Naive B cell (primary cell): Measurements from ENCODE around the gene DCAKD. TPM values are rescaled to one million over a fixed set of nuclear protein-coding genes. Genes with fewer than 3 reads are reported as not detected.

Experiments used
- ATAC-seq, 2 donors: fragments of 150-1000 bp; cut with Tn5 transposase; 2 replicates each; pipeline ENCODE4 v1.10.0; 2021; ENCODE audit warnings: low read depth in 2 of 2, mild to moderate bottlenecking in 2 of 2, moderate library complexity in 2 of 2
- DNase-seq: peaks from one replicate; pipeline ENCODE4 v3.0.0; 2022
- H3K27ac Mint-ChIP-seq, 6 donors: one replicate each; pipeline ENCODE4 v1.8.0; 2020 to 2022; ENCODE audit warnings: mild to moderate bottlenecking in 6 of 6, mixed read lengths in 6 of 6, moderate library complexity in 5 of 6, inconsistent platforms in 2 of 6
- H3K27me3 Mint-ChIP-seq, 3 donors: one replicate each; pipeline ENCODE4 v1.8.0; 2021 to 2022; ENCODE audit warnings: mixed read lengths in 3 of 3, mild to moderate bottlenecking in 1 of 3
- H3K36me3 Mint-ChIP-seq, 2 donors: one replicate each; pipeline ENCODE4 v1.8.0; 2020 to 2022; ENCODE audit warnings: mixed read lengths in 2 of 2, inconsistent platforms in 1 of 2, mild to moderate bottlenecking in 1 of 2
- H3K4me1 Mint-ChIP-seq, 3 donors: one replicate each; pipeline ENCODE4 v1.8.0; 2020 to 2022; ENCODE audit warnings: mixed read lengths in 3 of 3, inconsistent platforms in 1 of 3, mild to moderate bottlenecking in 1 of 3, moderate library complexity in 1 of 3
- H3K4me3 Mint-ChIP-seq, 8 donors: one replicate each; pipeline ENCODE4 v1.8.0; 2020 to 2022; ENCODE audit warnings: mild to moderate bottlenecking in 8 of 8, mixed read lengths in 8 of 8, moderate library complexity in 8 of 8, inconsistent platforms in 2 of 8
- H3K9me3 Mint-ChIP-seq, 7 donors: one replicate each; pipeline ENCODE4 v1.8.0; 2020 to 2022; ENCODE audit warnings: mixed read lengths in 7 of 7, mild to moderate bottlenecking in 5 of 7, inconsistent platforms in 2 of 7, moderate library complexity in 1 of 7
- polyA plus RNA-seq, 6 donors: library from polyadenylated mRNA; unstranded; fragments of 300-500 nt; fragmentation: Illumina TruSeq; gene quantifications; one replicate each; pipeline ENCODE4 v1.2.3, GENCODE V29; 2021; ENCODE audit warnings: low read depth in 6 of 6

Gene DCAKD, protein sequence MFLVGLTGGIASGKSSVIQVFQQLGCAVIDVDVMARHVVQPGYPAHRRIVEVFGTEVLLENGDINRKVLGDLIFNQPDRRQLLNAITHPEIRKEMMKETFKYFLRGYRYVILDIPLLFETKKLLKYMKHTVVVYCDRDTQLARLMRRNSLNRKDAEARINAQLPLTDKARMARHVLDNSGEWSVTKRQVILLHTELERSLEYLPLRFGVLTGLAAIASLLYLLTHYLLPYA
- polyA plus RNA-seq, result 10 to 100 TPM in 4 of 6 donors, 1 to 10 TPM in 2; 3.1 to 15.5 (median 11.1) TPM

DNA sequence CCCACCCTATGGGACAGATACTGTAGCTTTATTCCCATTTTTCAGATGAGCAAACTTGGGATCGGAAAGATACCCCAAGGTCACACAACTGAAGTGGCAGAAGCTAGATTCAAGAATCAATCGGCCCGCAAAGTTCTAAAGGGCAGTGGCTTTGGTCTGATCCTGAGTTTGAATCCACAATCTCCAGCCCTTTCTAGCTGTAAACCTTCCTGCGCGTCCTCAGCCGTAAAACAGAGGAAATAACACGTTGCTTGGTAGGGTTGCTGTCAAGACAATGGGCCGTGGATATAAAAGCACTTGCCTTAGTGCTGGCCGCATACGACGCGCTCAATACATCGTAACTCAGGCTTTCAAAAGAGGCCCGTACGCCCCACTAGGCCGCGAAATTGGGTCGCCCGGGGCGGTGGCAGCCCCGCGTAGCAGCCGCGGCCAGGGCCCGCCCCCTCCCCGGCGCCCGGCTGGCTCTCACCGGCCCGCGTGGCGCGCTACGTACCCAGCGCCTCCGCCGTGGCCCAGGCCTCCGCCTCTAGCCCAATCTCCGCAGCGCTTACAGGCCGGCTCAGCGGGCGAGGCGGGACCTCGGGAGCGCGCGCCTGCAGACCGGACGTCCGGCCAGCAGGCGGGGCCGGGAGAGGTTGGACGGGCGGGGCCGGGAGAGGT, at the start of gene DCAKD:
DCAKD (minus strand) TSS at position 573 of the 660 bp plus-strand sequence. CDS start 16,747 bp downstream, outside the sequence.
- Mint-ChIP-seq H3K9me3 (no peaks in the 10 kb centered on the region), H3K4me3 (peak within 1 kb of the TSS; percentile 87 to 94 (median 89)), H3K4me1 (peaks cover 16 to 33% (median 24%) of the 10 kb centered on the region in 3 donors), H3K36me3 (no peaks in the 10 kb centered on the region), H3K27ac (peak within 1 kb of the TSS; percentile 88 to 97 (median 95)), H3K27me3 (no peaks in the 10 kb centered on the region)
- peak; percentile 92 for DNase-seq
- peak; percentile 98 for ATAC-seq

DNA sequence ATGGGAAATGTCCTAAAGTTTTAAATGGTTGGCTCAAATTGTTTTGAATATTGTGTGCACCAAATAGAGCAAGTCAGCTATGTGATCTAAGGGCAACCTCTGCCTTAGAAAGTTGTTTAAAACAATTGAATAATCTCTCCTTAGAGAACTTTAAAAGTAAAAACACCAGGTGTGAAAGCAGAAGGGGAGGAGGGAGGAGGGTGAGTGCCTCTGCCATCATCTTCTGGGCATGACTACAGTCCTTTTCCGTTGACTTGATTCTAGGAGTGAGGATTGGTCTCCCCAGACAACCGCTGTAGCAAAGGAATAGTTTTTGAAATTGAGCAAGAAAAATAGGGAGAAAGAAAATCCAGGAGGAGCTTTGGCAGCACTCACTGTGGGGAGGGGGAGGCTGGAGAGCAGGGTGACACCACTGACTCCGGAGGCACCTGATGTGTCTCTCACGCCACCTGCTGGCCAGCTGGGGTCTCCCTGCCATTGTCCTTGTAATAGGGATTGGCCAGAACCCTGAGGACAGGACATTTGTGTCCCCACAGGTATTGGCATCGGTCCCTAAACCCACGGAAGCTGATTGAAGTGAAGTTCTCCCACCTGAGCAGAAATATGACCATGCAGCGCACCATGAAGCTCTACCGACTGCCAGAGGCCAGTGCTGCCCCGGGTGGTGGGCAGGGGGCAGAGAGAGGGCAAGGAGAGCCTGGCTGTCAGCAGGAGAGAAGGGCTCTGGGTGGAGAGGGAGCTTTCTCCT, 47.6 kb upstream of the DCAKD start:
- Mint-ChIP-seq H3K4me1 (peaks cover 0 to 11% (median 5%) of the 10 kb centered on the region in 3 donors), H3K27me3 (no peaks in the 10 kb centered on the region), H3K27ac (peak overlapping the region in 3 of 6 donors; percentile 47 to 49 (median 47)), H3K36me3 (peaks cover 19 to 42% of the 10 kb centered on the region in 2 donors), H3K9me3 (no peaks in the 10 kb centered on the region), H3K4me3 (no peak overlapping the region)
- ATAC-seq, result peak; percentile 91 to 96
- DNase-seq, result peak; percentile 61

DNA sequence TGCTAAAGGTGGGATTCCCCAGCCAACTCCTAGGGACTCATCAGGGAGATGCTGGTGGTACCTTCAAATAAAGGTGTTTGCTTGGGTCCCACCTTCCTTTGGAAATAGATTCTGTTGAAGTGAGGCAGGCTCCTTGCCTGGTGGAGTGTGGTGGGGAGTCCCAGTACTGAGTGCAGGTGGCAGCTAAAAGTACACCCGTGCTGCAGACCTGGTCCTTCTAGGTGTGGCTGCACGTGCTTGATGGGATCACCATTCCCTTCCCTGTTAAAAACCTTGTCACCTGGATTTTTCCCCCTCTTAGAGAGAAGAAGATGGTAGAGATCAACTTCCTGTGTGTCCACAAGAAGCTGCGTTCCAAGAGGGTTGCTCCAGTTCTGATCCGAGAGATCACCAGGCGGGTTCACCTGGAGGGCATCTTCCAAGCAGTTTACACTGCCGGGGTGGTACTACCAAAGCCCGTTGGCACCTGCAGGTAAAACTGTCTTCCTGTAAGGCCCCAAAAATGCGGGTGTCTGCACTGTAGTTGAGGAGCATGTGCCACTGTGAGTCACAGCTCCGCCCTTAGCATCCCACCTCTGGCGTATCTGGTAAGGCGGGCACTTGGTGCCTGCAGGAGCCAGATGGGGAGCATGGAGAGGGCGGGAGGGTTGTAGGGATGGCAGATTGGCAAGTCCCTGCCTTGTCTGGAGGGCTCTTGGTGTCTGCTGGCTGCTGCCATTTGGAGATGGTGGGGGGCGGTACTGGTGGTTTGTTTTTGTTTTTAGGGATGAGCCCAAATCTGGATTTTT, 46.8 kb upstream of the DCAKD start:
- H3K4me3 Mint-ChIP-seq, result no peak overlapping the region
- peaks cover 0 to 11% (median 5%) of the 10 kb centered on the region in 3 donors for H3K4me1 Mint-ChIP-seq
- no peaks in the 10 kb centered on the region for H3K9me3 Mint-ChIP-seq
- DNase-seq, result no peak
- ATAC-seq, result no peak
- H3K36me3 Mint-ChIP-seq, result peaks cover 19 to 37% of the 10 kb centered on the region in 2 donors
- H3K27ac Mint-ChIP-seq, result peak overlapping the region in 2 of 6 donors; percentile 70 to 71
- no peaks in the 10 kb centered on the region for H3K27me3 Mint-ChIP-seq

DNA sequence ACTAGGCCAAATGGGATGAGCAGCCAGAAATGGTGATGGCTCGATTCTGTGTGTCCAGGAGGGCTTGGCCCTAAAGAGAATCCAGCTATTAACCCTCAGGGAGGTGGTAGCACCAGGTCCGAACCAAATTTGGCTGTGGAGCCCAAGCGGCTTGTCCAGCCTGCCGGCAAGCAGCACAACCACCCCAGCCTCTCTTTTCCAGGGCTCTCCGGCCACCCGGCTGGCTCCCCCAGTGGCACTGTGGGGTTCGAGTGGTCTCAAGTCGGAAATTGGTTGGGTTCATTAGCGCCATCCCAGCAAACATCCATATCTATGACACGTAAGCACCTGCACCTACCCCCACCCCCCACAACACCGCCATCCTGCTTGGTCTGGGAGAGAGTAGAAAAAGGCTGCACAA, 45.5 kb upstream of the DCAKD start:
- no peak for ATAC-seq
- Mint-ChIP-seq H3K4me3 (no peak overlapping the region), H3K27ac (peak overlapping the region in 1 of 6 donors; percentile 47), H3K27me3 (no peaks in the 10 kb centered on the region), H3K36me3 (peaks cover 21 to 28% of the 10 kb centered on the region in 2 donors), H3K4me1 (peaks cover 0 to 11% (median 5%) of the 10 kb centered on the region in 3 donors), H3K9me3 (no peaks in the 10 kb centered on the region)
- DNase-seq, result no peak

DNA sequence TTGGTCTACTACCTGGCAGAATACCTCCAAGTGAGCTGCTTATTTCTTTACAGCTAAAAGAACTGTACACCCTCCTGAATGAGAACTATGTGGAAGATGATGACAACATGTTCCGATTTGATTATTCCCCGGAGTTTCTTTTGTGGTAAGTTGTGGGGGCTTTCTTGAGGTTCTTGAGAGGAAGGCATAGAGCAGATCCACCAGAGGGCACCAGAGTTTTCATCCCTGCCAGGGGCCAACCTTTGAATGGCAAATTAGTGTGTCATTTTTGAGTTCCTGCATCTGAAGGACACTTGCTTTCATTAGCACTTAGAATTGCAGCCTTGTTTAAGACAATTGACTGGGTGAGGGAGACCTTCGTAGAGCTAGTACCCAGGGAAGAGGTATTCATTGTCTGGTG, 44.7 kb upstream of the DCAKD start:
- Mint-ChIP-seq H3K4me3 (no peak overlapping the region), H3K27me3 (no peaks in the 10 kb centered on the region), H3K36me3 (peaks cover 21 to 30% of the 10 kb centered on the region in 2 donors), H3K27ac (peak overlapping the region in 3 of 6 donors; percentile 24 to 93 (median 56)), H3K4me1 (peaks cover 0 to 11% (median 6%) of the 10 kb centered on the region in 3 donors), H3K9me3 (no peaks in the 10 kb centered on the region)
- DNase-seq (no peak), ATAC-seq (no peak)

DNA sequence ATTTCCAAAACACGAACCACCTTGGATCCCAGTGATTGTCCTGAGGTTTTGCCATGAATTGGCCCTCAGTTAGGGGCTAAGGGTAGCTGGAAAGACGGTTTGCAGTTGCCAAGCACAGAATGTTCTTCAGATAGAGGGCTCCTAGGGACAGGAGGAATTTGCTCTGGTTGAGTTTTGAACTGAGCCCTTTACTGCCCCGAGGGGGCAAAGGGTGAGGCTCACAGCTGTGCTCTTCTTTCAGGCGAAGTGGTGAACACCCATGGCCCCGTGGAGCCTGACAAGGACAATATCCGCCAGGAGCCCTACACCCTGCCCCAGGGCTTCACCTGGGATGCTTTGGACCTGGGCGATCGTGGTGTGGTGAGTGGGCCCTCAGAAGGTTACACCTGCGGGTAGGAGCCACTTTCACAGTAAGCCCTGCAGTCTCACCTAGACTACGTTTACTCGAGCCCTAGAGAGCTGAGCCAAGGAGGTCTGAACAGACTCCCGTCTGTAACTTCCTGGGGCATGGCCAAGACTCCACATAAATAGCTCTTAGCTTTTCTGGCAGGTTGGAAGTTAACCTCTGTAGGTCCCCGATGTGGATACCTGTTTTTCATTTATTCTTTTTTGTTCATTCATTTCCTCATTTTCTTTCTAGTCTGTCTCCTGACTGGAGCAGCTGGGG, 42.1 kb upstream of the DCAKD start:
- Mint-ChIP-seq H3K4me3 (no peak overlapping the region), H3K4me1 (peaks cover 0 to 8% (median 4%) of the 10 kb centered on the region in 3 donors), H3K9me3 (no peaks in the 10 kb centered on the region), H3K27ac (peak overlapping the region in 1 of 6 donors; percentile 65), H3K27me3 (no peaks in the 10 kb centered on the region), H3K36me3 (peaks cover 21 to 38% of the 10 kb centered on the region in 2 donors)
- no peak for DNase-seq
- ATAC-seq, result no peak

DNA sequence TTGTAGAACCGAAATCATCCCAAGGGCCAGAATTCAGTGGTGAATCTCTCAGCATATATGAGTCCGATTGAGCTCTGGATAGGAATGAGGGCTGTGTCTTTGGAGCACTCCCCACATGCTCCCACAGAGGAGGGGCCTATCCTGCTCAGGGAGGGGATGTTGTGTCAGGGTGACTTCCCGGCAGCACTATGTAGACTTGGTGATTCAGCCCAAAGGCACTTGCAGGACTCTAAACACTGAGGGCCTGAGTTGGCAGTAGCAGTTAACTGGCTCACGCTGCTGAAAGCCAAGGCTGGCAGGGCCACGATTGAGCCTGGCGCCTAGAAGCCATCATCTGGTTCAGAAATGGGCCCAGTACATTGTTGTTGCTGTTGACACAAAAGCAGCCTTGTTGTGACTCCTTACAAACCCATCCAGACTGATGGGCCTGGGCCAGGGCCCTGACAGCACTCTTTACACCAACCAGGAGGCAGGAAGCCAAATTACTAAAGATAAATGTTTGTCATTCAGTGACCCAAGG, 41.5 kb upstream of the DCAKD start:
- ATAC-seq (no peak), DNase-seq (no peak)
- Mint-ChIP-seq H3K27ac (no peak overlapping the region), H3K4me1 (peaks cover 0 to 8% (median 2%) of the 10 kb centered on the region in 3 donors), H3K36me3 (peaks cover 20 to 34% of the 10 kb centered on the region in 2 donors), H3K4me3 (peak overlapping the region in 1 of 8 donors; percentile 63), H3K27me3 (no peaks in the 10 kb centered on the region), H3K9me3 (no peaks in the 10 kb centered on the region)

DNA sequence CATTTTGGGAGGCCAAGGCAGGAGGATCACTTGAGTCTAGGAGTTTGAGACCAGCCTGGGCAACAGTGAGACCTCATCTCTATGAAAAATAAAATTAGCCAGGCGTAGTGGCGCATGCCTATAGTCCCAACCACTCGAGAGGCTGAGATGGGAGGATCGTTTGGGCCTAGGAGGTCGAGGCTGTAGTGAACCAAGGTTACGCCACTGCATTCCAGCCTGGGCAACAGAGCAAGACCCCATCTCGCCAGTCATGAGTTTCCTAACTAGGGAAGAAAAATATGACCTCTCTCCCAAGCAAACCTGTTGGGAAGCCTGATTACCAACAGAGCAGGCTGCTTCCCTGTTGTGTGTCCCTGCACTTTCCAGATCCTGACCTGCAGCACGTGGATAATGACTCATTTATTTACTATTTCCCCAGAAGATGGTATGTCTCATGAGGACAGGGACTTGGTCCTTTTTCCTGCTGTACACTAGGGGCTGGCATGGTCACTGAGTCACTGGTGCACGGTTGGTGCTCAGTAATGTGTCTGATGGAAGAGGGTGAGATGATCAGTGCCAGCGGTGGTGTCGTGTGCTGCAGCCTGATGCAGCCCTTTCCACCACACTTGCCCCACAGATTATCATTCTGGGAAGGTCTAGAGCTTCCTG, 40.5 kb upstream of the DCAKD start:
- Mint-ChIP-seq H3K27ac (peak overlapping the region in 1 of 6 donors; percentile 12), H3K36me3 (peaks cover 25 to 29% of the 10 kb centered on the region in 2 donors), H3K4me3 (no peak overlapping the region), H3K4me1 (peaks cover 0 to 8% (median 0%) of the 10 kb centered on the region in 3 donors), H3K9me3 (no peaks in the 10 kb centered on the region), H3K27me3 (no peaks in the 10 kb centered on the region)
- no peak for ATAC-seq
- no peak for DNase-seq

DNA sequence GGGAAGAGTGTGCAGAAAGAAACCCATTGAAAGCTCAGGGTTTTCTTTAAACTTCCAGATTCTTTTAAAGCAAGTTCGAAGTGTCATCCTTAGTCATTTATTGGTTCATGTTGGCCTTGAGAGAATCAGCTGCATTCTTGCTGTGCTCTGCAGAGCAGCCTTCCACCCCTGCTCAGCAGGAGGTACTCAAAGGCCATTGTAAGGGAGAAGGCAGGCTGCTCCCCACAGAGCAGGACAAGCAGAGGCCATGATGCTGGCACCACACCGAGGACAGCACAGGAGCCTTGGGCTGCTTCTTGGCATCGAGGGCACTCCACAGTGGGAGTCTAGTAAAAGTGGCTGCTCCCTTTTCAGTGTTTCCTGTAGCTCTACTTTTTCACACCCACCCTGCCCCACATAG, 39.3 kb upstream of the DCAKD start:
- H3K4me3 Mint-ChIP-seq, result no peak overlapping the region
- H3K27me3 Mint-ChIP-seq, result no peaks in the 10 kb centered on the region
- peaks cover 18 to 19% of the 10 kb centered on the region in 2 donors for H3K36me3 Mint-ChIP-seq
- ATAC-seq (no peak), DNase-seq (no peak)
- no peaks in the 10 kb centered on the region for H3K9me3 Mint-ChIP-seq
- H3K27ac Mint-ChIP-seq, result peak overlapping the region in 2 of 6 donors; percentile 36 to 54
- H3K4me1 Mint-ChIP-seq, result peaks cover 0 to 3% (median 0%) of the 10 kb centered on the region in 3 donors

DNA sequence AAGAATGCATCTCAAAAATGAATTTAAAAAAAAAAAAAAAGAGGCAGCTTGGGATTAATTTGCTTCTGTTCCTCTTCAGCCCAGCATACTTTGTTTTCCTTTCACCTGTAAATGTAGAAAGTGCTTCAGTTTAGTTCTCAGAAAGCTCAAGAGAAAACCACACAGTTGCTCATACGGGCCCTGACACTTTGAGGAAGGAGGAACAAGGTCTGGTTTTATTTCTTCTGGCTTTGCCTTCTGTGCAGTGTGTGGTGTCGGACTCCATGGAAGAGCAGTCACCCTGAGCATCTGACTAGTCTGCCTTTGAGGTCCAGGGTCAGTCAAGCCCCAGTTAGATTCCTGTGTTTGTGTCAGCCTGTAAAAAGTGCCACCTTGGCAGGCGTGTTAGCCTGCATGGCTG, 37.3 kb upstream of the DCAKD start:
- no peak for ATAC-seq
- Mint-ChIP-seq H3K9me3 (no peaks in the 10 kb centered on the region), H3K36me3 (peaks cover 18 to 19% of the 10 kb centered on the region in 2 donors), H3K4me1 (peaks cover 0 to 3% (median 0%) of the 10 kb centered on the region in 3 donors), H3K27me3 (no peaks in the 10 kb centered on the region), H3K4me3 (no peak overlapping the region), H3K27ac (peak overlapping the region in 1 of 6 donors; percentile 81)
- DNase-seq, result no peak

DNA sequence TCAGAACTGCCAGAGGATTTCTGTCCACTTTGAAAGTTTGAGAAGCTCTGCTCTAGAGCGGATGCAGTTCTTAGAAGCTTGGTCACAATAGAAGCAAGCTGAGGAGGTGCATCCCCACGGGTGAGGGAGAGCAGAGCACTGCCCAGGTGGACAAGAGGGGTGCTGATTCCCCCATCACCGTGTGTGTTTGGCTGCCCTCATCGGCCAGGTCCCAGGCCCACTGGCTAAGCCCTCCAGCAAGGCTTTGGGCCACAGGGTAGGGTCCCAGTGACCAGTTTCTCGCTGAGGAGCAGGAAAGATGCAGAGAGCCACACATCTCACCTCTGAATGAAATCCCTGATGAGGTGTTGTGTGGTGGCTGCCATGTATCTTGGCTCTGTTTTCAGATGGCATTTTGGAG, 36.5 kb upstream of the DCAKD start:
- Mint-ChIP-seq H3K27ac (peak overlapping the region in 2 of 6 donors; percentile 59 to 79), H3K36me3 (peaks cover 18% of the 10 kb centered on the region in 2 donors), H3K27me3 (no peaks in the 10 kb centered on the region), H3K9me3 (no peaks in the 10 kb centered on the region), H3K4me3 (no peak overlapping the region), H3K4me1 (peaks cover 0 to 3% (median 0%) of the 10 kb centered on the region in 3 donors)
- DNase-seq (no peak), ATAC-seq (no peak)

DNA sequence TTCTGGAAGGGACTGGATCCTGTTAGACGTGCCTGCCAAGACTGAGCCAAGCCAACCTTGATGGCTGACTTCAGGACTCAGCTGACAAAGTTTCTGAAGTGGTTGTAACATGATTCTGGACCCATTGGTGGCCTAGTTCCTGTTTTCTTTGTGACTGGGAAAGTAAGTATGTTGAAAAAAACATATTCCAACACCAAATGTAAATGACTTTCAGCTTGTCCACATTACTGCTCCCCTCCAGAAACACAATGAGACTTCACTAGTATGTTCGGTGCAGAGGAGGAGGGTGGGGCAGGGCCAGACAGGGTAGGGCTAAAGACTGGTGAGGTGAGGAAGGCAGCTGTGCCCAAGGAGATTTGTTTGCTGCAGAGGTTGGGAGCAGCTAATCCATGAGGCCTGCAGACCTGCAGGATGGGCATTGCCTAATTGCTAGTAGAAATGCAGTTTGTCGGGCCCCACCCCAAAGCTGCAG, 36.1 kb upstream of the DCAKD start:
- DNase-seq (no peak), ATAC-seq (no peak)
- no peaks in the 10 kb centered on the region for H3K27me3 Mint-ChIP-seq
- no peak overlapping the region for H3K27ac Mint-ChIP-seq
- H3K4me1 Mint-ChIP-seq, result peaks cover 0 to 3% (median 0%) of the 10 kb centered on the region in 3 donors
- H3K4me3 Mint-ChIP-seq, result no peak overlapping the region
- peaks cover 15 to 18% of the 10 kb centered on the region in 2 donors for H3K36me3 Mint-ChIP-seq
- H3K9me3 Mint-ChIP-seq, result no peaks in the 10 kb centered on the region
